ENCODE data around the gene PTCD2. TPM values are rescaled to one million over a fixed set of nuclear protein-coding genes. Genes with fewer than 3 reads are reported as not detected.

Gene PTCD2
- total RNA-seq, 1 donor from 2014 or later = 3.4 TPM

DNA sequence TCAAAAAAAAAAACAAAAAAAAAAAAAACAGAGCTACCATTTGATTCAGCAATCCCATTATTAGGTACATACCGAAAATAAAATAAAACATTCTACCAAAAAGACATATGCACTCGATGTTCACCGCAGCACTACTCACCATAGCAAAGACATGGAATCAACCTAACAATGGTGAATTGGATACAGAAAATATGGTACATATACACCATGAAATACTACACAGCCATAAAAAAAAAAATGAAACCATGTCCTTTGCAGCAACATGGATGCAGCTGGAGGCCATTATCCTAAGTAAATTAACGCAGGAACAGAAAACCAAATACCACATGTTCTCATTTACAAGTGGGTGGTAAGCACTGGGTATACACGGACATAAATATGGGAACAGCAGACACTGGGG lies 21.5 kb upstream of the PTCD2 start:
- no peak for DNase-seq (ENCODE audit: low read depth)
- Histone ChIP-seq H3K4me3 (ENCODE audit: low read depth, low read length) (no peak overlapping the region), H3K27me3 (ENCODE audit: control insufficient read depth, insufficient read depth, low read length) (no peaks in the 10 kb centered on the region), H3K36me3 (ENCODE audit: control insufficient read depth, insufficient read depth, low read length) (peaks cover 1% of the 10 kb centered on the region)
- no peak for FAIRE-seq
- TF ChIP-seq, protein P1, sequence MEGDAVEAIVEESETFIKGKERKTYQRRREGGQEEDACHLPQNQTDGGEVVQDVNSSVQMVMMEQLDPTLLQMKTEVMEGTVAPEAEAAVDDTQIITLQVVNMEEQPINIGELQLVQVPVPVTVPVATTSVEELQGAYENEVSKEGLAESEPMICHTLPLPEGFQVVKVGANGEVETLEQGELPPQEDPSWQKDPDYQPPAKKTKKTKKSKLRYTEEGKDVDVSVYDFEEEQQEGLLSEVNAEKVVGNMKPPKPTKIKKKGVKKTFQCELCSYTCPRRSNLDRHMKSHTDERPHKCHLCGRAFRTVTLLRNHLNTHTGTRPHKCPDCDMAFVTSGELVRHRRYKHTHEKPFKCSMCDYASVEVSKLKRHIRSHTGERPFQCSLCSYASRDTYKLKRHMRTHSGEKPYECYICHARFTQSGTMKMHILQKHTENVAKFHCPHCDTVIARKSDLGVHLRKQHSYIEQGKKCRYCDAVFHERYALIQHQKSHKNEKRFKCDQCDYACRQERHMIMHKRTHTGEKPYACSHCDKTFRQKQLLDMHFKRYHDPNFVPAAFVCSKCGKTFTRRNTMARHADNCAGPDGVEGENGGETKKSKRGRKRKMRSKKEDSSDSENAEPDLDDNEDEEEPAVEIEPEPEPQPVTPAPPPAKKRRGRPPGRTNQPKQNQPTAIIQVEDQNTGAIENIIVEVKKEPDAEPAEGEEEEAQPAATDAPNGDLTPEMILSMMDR (IDR thresholded peaks at IDR 0.05; ENCODE audit: insufficient read depth, low read length, severe bottlenecking) = no peak

DNA sequence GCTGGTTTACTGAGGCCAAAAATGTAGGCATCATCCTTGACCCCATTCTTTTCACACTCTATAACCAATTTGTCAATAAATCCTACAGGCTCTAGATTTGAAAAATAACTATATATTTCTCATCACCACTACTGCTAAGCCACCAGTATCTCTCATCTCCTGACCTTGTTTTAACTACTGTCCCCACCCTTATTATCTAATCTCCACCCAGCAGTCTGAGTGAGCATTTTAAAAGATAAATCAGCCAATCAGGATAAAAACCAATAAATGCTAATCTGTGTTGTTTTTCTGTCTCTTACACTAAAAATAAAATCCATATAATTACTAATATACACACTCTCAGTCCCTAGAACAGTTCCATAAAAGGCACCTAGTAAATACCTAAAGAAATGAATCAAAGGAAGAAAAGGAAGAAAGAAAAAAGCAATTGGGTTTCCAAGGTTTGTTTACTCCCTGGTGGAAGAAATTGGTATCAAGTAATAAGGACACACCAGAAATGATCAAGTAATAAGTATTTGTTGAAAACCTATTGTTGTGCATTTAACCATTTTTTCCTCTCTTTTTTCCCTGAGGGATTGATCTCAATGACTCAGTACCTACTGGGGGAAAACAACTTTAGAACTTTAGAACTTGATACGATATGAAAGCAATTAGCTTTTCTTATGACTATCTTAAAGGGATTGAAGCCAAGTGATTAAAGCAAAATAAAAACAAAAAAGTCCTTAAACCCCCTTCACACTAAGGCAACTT lies 19.4 kb upstream of the PTCD2 start:
- DNase-seq (ENCODE audit: low read depth) = no peak
- H3K36me3 ChIP-seq (ENCODE audit: control insufficient read depth, insufficient read depth, low read length) = peaks cover 1% of the 10 kb centered on the region
- H3K27me3 ChIP-seq (ENCODE audit: control insufficient read depth, insufficient read depth, low read length) = no peaks in the 10 kb centered on the region
- H3K4me3 ChIP-seq (ENCODE audit: low read depth, low read length) = no peak overlapping the region
- no peak for FAIRE-seq
- TF ChIP-seq, protein P1 (IDR thresholded peaks at IDR 0.05; ENCODE audit: insufficient read depth, low read length, severe bottlenecking) = no peak

DNA sequence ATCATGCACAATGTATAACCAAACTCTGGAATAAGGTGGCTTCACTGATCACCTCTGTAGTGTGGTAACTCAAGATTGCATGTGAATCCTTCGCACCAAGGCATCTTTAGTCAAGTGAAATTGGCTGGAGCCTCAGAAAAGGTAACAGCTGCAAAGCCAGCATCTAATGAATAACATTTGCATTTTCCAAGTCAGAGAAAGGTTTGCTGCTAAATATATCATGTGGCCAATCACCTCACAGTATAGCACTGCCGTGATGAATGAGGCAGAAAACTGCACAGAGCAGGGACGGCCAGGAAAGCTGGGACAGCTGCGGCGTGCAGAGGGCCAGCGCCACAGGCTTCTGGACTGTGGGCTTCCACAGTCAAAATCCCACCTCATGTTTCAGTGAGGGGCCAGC lies 18.6 kb upstream of the PTCD2 start:
- Histone ChIP-seq H3K36me3 (ENCODE audit: control insufficient read depth, insufficient read depth, low read length) (peaks cover 1% of the 10 kb centered on the region), H3K27me3 (ENCODE audit: control insufficient read depth, insufficient read depth, low read length) (no peaks in the 10 kb centered on the region), H3K4me3 (ENCODE audit: low read depth, low read length) (no peak overlapping the region)
- FAIRE-seq (no peak), DNase-seq (ENCODE audit: low read depth) (no peak)
- TF ChIP-seq, protein P1 (IDR thresholded peaks at IDR 0.05; ENCODE audit: insufficient read depth, low read length, severe bottlenecking) = no peak

DNA sequence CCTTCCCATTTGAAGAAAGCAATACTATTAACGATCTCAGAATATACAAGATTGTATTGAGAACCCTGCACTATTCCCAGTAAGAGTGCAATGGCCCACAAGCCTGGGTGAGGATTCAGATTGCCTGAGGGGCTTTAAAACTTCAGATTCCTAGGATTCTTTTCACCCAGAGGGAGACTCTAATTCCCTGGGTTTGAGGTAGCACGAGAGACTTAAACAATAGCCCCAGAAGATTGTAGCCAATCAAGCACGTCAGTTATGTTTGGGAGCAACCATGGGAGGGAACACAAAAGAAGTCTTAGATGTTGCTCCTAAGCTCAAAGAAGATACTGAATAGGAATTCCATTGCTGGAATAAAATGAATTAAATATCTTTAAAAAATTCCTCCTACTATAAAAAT lies 18.0 kb upstream of the PTCD2 start:
- DNase-seq (ENCODE audit: low read depth) (no peak), FAIRE-seq (no peak)
- Histone ChIP-seq H3K4me3 (ENCODE audit: low read depth, low read length) (no peak overlapping the region), H3K27me3 (ENCODE audit: control insufficient read depth, insufficient read depth, low read length) (no peaks in the 10 kb centered on the region), H3K36me3 (ENCODE audit: control insufficient read depth, insufficient read depth, low read length) (no peaks in the 10 kb centered on the region)
- TF ChIP-seq, protein P1 (IDR thresholded peaks at IDR 0.05; ENCODE audit: insufficient read depth, low read length, severe bottlenecking) = no peak

DNA sequence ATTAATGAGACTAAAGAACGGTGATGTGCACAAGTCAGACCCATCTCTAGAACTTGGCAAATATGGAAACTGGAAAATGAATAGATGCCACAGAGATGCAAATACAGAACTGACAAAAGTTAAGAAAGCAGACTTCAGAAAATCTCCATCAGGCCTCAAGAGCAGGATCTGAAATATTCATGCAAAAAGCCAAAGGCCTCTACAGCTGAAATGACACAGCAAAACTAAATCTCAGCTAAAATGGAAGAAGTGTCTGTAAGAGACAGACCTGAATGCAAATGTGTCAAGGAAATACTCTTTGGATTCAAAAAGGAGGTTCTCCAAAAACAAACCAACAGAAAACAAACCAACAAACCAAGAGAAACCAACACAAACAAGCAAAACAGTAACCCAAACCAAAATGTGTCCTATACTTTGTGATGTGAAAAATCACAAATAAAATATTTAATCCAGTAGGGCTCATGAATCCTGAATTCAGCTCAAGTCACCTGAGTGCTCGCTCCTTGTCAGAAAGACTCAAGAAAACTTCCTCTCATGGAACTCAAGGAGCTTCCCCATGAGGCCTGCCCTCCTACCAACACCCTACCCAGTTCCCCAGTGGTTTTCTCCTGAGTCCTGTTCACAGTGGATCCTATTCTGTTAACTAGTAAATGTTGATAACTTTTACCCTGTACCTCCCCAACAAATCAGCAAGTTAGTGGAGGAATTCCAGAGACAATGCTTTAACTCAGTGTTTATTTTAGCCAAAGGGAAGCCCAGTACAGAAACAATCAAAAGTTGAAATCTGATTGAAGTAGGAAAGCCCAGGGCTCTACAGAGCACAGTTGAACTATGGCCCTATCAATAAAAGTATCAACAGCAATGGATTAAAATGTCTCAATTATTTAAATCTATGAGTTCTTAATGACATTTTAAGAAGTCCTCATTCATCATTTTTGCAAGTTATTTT lies 14.7 kb upstream of the PTCD2 start:
- Histone ChIP-seq H3K27me3 (ENCODE audit: control insufficient read depth, insufficient read depth, low read length) (no peaks in the 10 kb centered on the region), H3K36me3 (ENCODE audit: control insufficient read depth, insufficient read depth, low read length) (no peaks in the 10 kb centered on the region), H3K4me3 (ENCODE audit: low read depth, low read length) (no peak overlapping the region)
- DNase-seq (ENCODE audit: low read depth) (no peak), FAIRE-seq (no peak)
- TF ChIP-seq, protein P1 (IDR thresholded peaks at IDR 0.05; ENCODE audit: insufficient read depth, low read length, severe bottlenecking) = no peak
